Skin of body (tissue), 2 donors: ENCODE results near the gene ATG5. TPM values are rescaled to one million over a fixed set of nuclear protein-coding genes. Genes with fewer than 3 reads are reported as not detected.
A peak's percentile ranks its signal among the peaks of the same experiment; 100 is the strongest.
"Not testable (repeated sequence)": the region's sequence is repeated elsewhere in the genome, so short reads cannot be mapped to it uniquely, and the experiment has no call there.

Experiments
- DNase-seq: peaks from one replicate; lab custom pipeline; 2025; lab: John Stamatoyannopoulos, UW
- total RNA-seq: library from RNA; depleted of rRNA; stranded (reverse); fragments of >200 nt; gene quantifications from one replicate; pipeline ENCODE4 v1.2.3, GENCODE V29; 2014

The ATG5 gene
- total RNA-seq, 1 donor from 2014 or later, result 42.4 TPM

- not testable (repeated sequence) for DNase-seq
Observed at GRCh38 chr6:106259748-106260147, 65.8 kb downstream of the ATG5 start.

GRCh38 chr6:106258726-106259125, 66.8 kb downstream of the ATG5 start:
- no peak for DNase-seq

- no peak for DNase-seq
Observed at GRCh38 chr6:106257195-106257594, 68.4 kb downstream of the ATG5 start.

- DNase-seq, result peak; percentile 40
Observed at GRCh38 chr6:106256201-106256968, 69.2 kb downstream of the ATG5 start.

- no peak for DNase-seq
Observed at GRCh38 chr6:106255306-106255705, 70.3 kb downstream of the ATG5 start.

- DNase-seq, result no peak
Observed at GRCh38 chr6:106254636-106255035, 70.9 kb downstream of the ATG5 start.

- DNase-seq, result no peak
Observed at GRCh38 chr6:106253731-106254130, 71.8 kb downstream of the ATG5 start.

- no peak for DNase-seq
Observed at GRCh38 chr6:106253172-106253571, 72.4 kb downstream of the ATG5 start.

- no peak for DNase-seq
Observed at GRCh38 chr6:106252687-106253086, 72.9 kb downstream of the ATG5 start.

GRCh38 chr6:106251531-106252255, 73.9 kb downstream of the ATG5 start:
- DNase-seq, result not testable (repeated sequence)

GRCh38 chr6:106250953-106251352, 74.6 kb downstream of the ATG5 start:
- no peak for DNase-seq

- DNase-seq, result no peak
Observed at GRCh38 chr6:106249658-106250057, 75.9 kb downstream of the ATG5 start.

- no peak for DNase-seq
Observed at GRCh38 chr6:106247733-106248132, 77.8 kb downstream of the ATG5 start.

- no peak for DNase-seq
Observed at GRCh38 chr6:106247293-106247692, 78.3 kb downstream of the ATG5 start.

- DNase-seq, result no peak
Observed at GRCh38 chr6:106244931-106245330, 80.6 kb downstream of the ATG5 start.

GRCh38 chr6:106244521-106244920, 81.0 kb downstream of the ATG5 start:
- no peak for DNase-seq

GRCh38 chr6:106243261-106243660, 82.3 kb downstream of the ATG5 start:
- DNase-seq, result no peak

- DNase-seq, result no peak
Observed at GRCh38 chr6:106241498-106241897, 84.1 kb downstream of the ATG5 start.

GRCh38 chr6:106237286-106237685, 88.3 kb downstream of the ATG5 start:
- DNase-seq, result no peak

- DNase-seq, result not testable (repeated sequence)
Observed at GRCh38 chr6:106229876-106230445, 95.6 kb downstream of the ATG5 start.

- no peak for DNase-seq
Observed at GRCh38 chr6:106227612-106228507, 97.7 kb downstream of the ATG5 start.
